IMR-90 (cell line): ENCODE measurements around the gene TBC1D22A. TPM values are rescaled to one million over a fixed set of nuclear protein-coding genes. Genes with fewer than 3 reads are reported as not detected.

ENCODE experiments used
- ATAC-seq: fragments of 200-7000 bp; cut with Tn5 transposase; 2 replicates; pipeline ENCODE4 v1.9.1; 2020; ENCODE audit warnings: low read depth, mild to moderate bottlenecking, moderate library complexity
- BruUV-seq: library from RNA; stranded (reverse); fragments of 400-500 nt; replicated peaks from 2 replicates; lab custom pipeline; 2021; lab: Mats Ljungman, UMichigan
- CTCF ChIA-PET: fragments of 300-600 bp; formaldehyde crosslinking; extraction: SDS; loops from one replicate; lab custom pipeline; 2021; ENCODE audit warnings: antibody characterized with exemption; lab: Yijun Ruan, JAX
- POLR2A ChIA-PET: fragments of 300-600 bp; sonication (Branson Sonifier 250); formaldehyde crosslinking; loops from one replicate; lab custom pipeline; 2022; ENCODE audit warnings: antibody characterized with exemption; ENCODE audit not compliant: unreplicated experiment; lab: Charles Lee
- DNase-seq: peaks from one replicate; pipeline ENCODE4 v3.0.0; 2013
- H2AFZ ChIP-seq: replicated peaks from 2 replicates; pipeline ENCODE3; 2013; ENCODE audit warnings: low read length, mild to moderate bottlenecking; ENCODE audit not compliant: poor library complexity
- H2AK5ac ChIP-seq: 2 replicates; pipeline ENCODE4 v1.6.1; 2013; ENCODE audit warnings: low read depth, low read length, inconsistent platforms
- H2AK9ac ChIP-seq: replicated peaks from 2 replicates; pipeline ENCODE3; 2013; ENCODE audit warnings: mild to moderate bottlenecking, low read depth, low read length, moderate library complexity; ENCODE audit not compliant: poor library complexity
- H2BK120ac ChIP-seq: 2 replicates; pipeline ENCODE4 v1.6.1; 2013; ENCODE audit warnings: low read depth, low read length, inconsistent platforms
- H2BK15ac ChIP-seq: 3 replicates; pipeline ENCODE4 v1.6.1; 2013; ENCODE audit warnings: low read depth, low read length, inconsistent platforms
- H2BK20ac ChIP-seq: 2 replicates; pipeline ENCODE4 v1.6.1; 2013; ENCODE audit warnings: low read depth, mild to moderate bottlenecking, inconsistent platforms, low read length, moderate library complexity
- H2BK5ac ChIP-seq: 2 replicates; pipeline ENCODE4 v1.6.1; 2013; ENCODE audit warnings: mild to moderate bottlenecking, low read depth, low read length, inconsistent platforms; ENCODE audit not compliant: poor library complexity, severe bottlenecking
- H3K14ac ChIP-seq: replicated peaks from 2 replicates; pipeline ENCODE4 v1.6.1; 2013; ENCODE audit warnings: low read depth, low read length, inconsistent platforms
- H3K18ac ChIP-seq: 2 replicates; pipeline ENCODE4 v1.6.1; 2013; ENCODE audit warnings: low read depth, low read length, control low read depth
- H3K23ac ChIP-seq: 2 replicates; pipeline ENCODE4 v1.6.1; 2013; ENCODE audit warnings: low read depth, low read length, inconsistent platforms
- H3K27ac ChIP-seq: 2 replicates; pipeline ENCODE4 v1.5.1; 2013; ENCODE audit warnings: mild to moderate bottlenecking, control low read depth, low read length; ENCODE audit not compliant: insufficient read depth
- H3K27me3 ChIP-seq: 2 replicates; pipeline ENCODE4 v1.6.1; 2013; ENCODE audit warnings: low read length; ENCODE audit not compliant: control insufficient read depth, insufficient read depth
- H3K36me3 ChIP-seq: 2 replicates; pipeline ENCODE4 v1.6.1; 2013; ENCODE audit warnings: low read length, mixed read lengths; ENCODE audit not compliant: control insufficient read depth, insufficient read depth
- H3K4ac ChIP-seq: 2 replicates; pipeline ENCODE4 v1.6.1; 2013; ENCODE audit warnings: low read depth, low read length, inconsistent platforms
- H3K4me1 ChIP-seq: 2 replicates; pipeline ENCODE4 v1.6.1; 2013; ENCODE audit warnings: low read length, mixed read lengths; ENCODE audit not compliant: control insufficient read depth, insufficient read depth
- H3K4me2 ChIP-seq: 2 replicates; pipeline ENCODE4 v1.6.1; 2013; ENCODE audit warnings: low read depth, mild to moderate bottlenecking, control low read depth, low read length, moderate library complexity
- H3K4me3 ChIP-seq: 2 replicates; pipeline ENCODE4 v1.5.1; 2013; ENCODE audit warnings: low read depth, mild to moderate bottlenecking, control low read depth, low read length, moderate library complexity; ENCODE audit not compliant: insufficient read depth
- H3K56ac ChIP-seq: 2 replicates; pipeline ENCODE4 v1.6.1; 2013; ENCODE audit warnings: low read length, inconsistent platforms; ENCODE audit not compliant: insufficient read depth; ENCODE audit errors: extremely low read depth
- H3K79me1 ChIP-seq, 2 experiments: 2 replicates each; pipeline ENCODE4 v1.6.1; 2013; ENCODE audit warnings: low read length in 2 of 2, inconsistent platforms in 1 of 2, low read depth in 1 of 2
- H3K9ac ChIP-seq: 2 replicates; pipeline ENCODE4 v1.6.1; 2013; ENCODE audit warnings: low read depth, low read length, control low read depth
- H3K9me1 ChIP-seq: 2 replicates; pipeline ENCODE4 v1.6.1; 2013; ENCODE audit warnings: low read length, inconsistent platforms; ENCODE audit not compliant: insufficient read depth
- H3K9me3 ChIP-seq: 2 replicates; pipeline ENCODE4 v1.6.1; 2013; ENCODE audit warnings: low read length; ENCODE audit not compliant: control insufficient read depth, insufficient read depth
- H4K20me1 ChIP-seq: 2 replicates; pipeline ENCODE4 v1.6.1; 2013; ENCODE audit warnings: low read length, inconsistent platforms; ENCODE audit not compliant: insufficient read depth
- H4K5ac ChIP-seq: 2 replicates; pipeline ENCODE4 v1.6.1; 2013; ENCODE audit warnings: mild to moderate bottlenecking, low read depth, low read length, control low read depth
- H4K8ac ChIP-seq, 2 experiments: 2 replicates each; pipeline ENCODE4 v1.6.1; 2013; ENCODE audit warnings: low read depth in 2 of 2, low read length in 2 of 2, control low read depth in 1 of 2, inconsistent platforms in 1 of 2
- H4K91ac ChIP-seq: 2 replicates; pipeline ENCODE4 v1.6.1; 2013; ENCODE audit warnings: low read depth, low read length, inconsistent platforms; ENCODE audit not compliant: insufficient read depth
- CHD1 ChIP-seq: IDR thresholded peaks from 2 replicates; pipeline ENCODE4 v1.6.1; 2012; ENCODE audit warnings: low read depth, low read length, improper control_type of control experiment
- FOS ChIP-seq: fragments of 150-350 bp; IDR thresholded peaks from 2 replicates; pipeline ENCODE4 v1.6.1; 2016; ENCODE audit warnings: low read depth, low read length
- MAFK ChIP-seq: IDR thresholded peaks from 2 replicates; pipeline ENCODE4 v1.6.1; 2012; ENCODE audit warnings: low read depth, low read length, improper control_type of control experiment
- MAZ ChIP-seq: IDR thresholded peaks from 2 replicates; pipeline ENCODE4 v1.6.1; 2012; ENCODE audit warnings: low read depth, mild to moderate bottlenecking, low read length, improper control_type of control experiment, moderate library complexity, borderline replicate concordance
- MXI1 ChIP-seq: IDR thresholded peaks from 2 replicates; pipeline ENCODE4 v1.6.1; 2012; ENCODE audit warnings: low read depth, mild to moderate bottlenecking, low read length, moderate library complexity, borderline replicate concordance
- NFE2L2 ChIP-seq: fragments of 150-350 bp; IDR thresholded peaks from 2 replicates; pipeline ENCODE4 v1.6.1; 2016; ENCODE audit warnings: low read depth, mild to moderate bottlenecking, low read length
- POLR2A ChIP-seq: IDR thresholded peaks from 2 replicates; pipeline ENCODE4 v1.6.1; 2012; ENCODE audit warnings: mild to moderate bottlenecking, low read depth, low read length
- RAD21 ChIP-seq: IDR thresholded peaks from 2 replicates; pipeline ENCODE4 v1.6.1; 2012; ENCODE audit warnings: low read length, improper control_type of control experiment
- RCOR1 ChIP-seq: IDR thresholded peaks from 2 replicates; pipeline ENCODE4 v1.6.1; 2012; ENCODE audit warnings: mild to moderate bottlenecking, low read length, improper control_type of control experiment; ENCODE audit not compliant: insufficient replicate concordance
- RFX5 ChIP-seq: IDR thresholded peaks from 2 replicates; pipeline ENCODE4 v1.8.0; 2012; ENCODE audit warnings: low read depth, mild to moderate bottlenecking, low read length, moderate library complexity
- SMC3 ChIP-seq: fragments of 150-350 bp; IDR thresholded peaks from 2 replicates; pipeline ENCODE4 v1.6.1; 2016; ENCODE audit warnings: low read depth, mild to moderate bottlenecking, antibody characterized with exemption, low read length, moderate library complexity
- USF2 ChIP-seq: fragments of 150-350 bp; IDR thresholded peaks from 2 replicates; pipeline ENCODE4 v1.6.1; 2017; ENCODE audit warnings: mild to moderate bottlenecking, antibody characterized with exemption, low read length, low read depth
- WGBS, 2 experiments: methylation state at CpG; one replicate each; pipeline versions ENCODE4 v1.1.5 to v1.1.7; 2013; ENCODE audit warnings: missing lambda C conversion rate in 2 of 2; ENCODE audit not compliant: insufficient read length in 1 of 2; ENCODE audit errors: extremely low coverage in 2 of 2; 5-methylcytosine and 5-hydroxymethylcytosine counted together
- dilution Hi-C: fragments of 300-500 bp; cut with HindIII; formaldehyde crosslinking; loops from one replicate; pipeline ENCODE4 v1.14.3; 2018; ENCODE audit warnings: low sequenced_read_pairs; ENCODE audit not compliant: unreplicated experiment
- in situ Hi-C: fragments of 300-500 bp; cut with MboI; formaldehyde crosslinking; loops from 3 replicates; pipeline ENCODE4 v1.14.3; 2019; ENCODE audit warnings: low sequenced_read_pairs, inconsistent platforms, mixed read lengths
- intact Hi-C: fragments of 100-400 bp; cut with micrococcal nuclease; formaldehyde crosslinking; loops from 2 replicates; pipeline ENCODE4 v1.10.0; 2022
- polyA plus RNA-seq, 3 experiments: library from polyadenylated mRNA; depleted of rRNA; stranded (reverse); fragments of >200 nt; gene quantifications; 2 replicates each; pipeline ENCODE4 v1.2.3, GENCODE V29; 2012; ENCODE audit warnings: low replicate concordance in 1 of 3
- total RNA-seq: library from RNA; depleted of rRNA; stranded (reverse); fragments of >200 nt; gene quantifications from 2 replicates; pipeline ENCODE4 v1.2.3, GENCODE V29; 2012
- TF ChIP-seq, protein P1 (sequence below): fragments of 150-350 bp; IDR thresholded peaks from 2 replicates; pipeline ENCODE4 v1.6.1; 2016; ENCODE audit warnings: low read depth, mild to moderate bottlenecking, low read length, moderate library complexity, borderline replicate concordance

The TBC1D22A gene
- total and polyA plus RNA-seq, 2 of the 4 experiments (the other 2 are of a cell fraction), result 9.0 to 16.7 TPM

- Histone ChIP-seq H2AFZ (no peak overlapping the region), H3K23ac (no peak overlapping the region), H4K20me1 (no peaks in the 10 kb centered on the region), H3K9me3 (no peaks in the 10 kb centered on the region), H4K91ac (no peak overlapping the region), H3K36me3 (no peaks in the 10 kb centered on the region), H3K14ac (no peak overlapping the region), H3K56ac (no peak overlapping the region), H3K4me3 (no peak overlapping the region), H2AK5ac (no peak overlapping the region), H4K8ac (no peak overlapping the region), H3K9me1 (no peaks in the 10 kb centered on the region), H3K4ac (no peak overlapping the region), H2BK5ac (no peak overlapping the region), H3K79me1 (no peaks in the 10 kb centered on the region), H3K27ac (no peak overlapping the region), H2AK9ac (no peak overlapping the region), H2BK15ac (no peak overlapping the region), H2BK120ac (no peak overlapping the region), H4K5ac (no peak overlapping the region), H3K4me1 (no peaks in the 10 kb centered on the region), H3K18ac (no peak overlapping the region), H2BK20ac (no peak overlapping the region), H3K27me3 (no peaks in the 10 kb centered on the region), H3K4me2 (no peak overlapping the region), H3K9ac (no peak overlapping the region)
- ChIA-PET POLR2A (no interaction called here), CTCF (no interaction called here)
- in situ Hi-C loops, result no loop called here
- ATAC-seq (no peak), DNase-seq (no peak)
- intact Hi-C loops, result no loop called here
- TF ChIP-seq RCOR1 (no peak), RAD21 (no peak), MAFK (no peak), USF2 (no peak), MAZ (no peak), POLR2A (no peak), RFX5 (no peak), CHD1 (no peak), FOS (no peak), NFE2L2 (no peak), MXI1 (no peak), SMC3 (no peak)
- TF ChIP-seq, protein P1, sequence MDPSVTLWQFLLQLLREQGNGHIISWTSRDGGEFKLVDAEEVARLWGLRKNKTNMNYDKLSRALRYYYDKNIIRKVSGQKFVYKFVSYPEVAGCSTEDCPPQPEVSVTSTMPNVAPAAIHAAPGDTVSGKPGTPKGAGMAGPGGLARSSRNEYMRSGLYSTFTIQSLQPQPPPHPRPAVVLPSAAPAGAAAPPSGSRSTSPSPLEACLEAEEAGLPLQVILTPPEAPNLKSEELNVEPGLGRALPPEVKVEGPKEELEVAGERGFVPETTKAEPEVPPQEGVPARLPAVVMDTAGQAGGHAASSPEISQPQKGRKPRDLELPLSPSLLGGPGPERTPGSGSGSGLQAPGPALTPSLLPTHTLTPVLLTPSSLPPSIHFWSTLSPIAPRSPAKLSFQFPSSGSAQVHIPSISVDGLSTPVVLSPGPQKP, result no peak
- WGBS, 2 experiments, result 100% methylated on average over 1 of the region's 11 CpGs; no CpG with 5 or more reads in 1 of the 2 experiments
- BruUV-seq, result no TSS peak
- dilution Hi-C loops, result no loop called here
Measured at GRCh38 chr22:47146391-47146790, 383.9 kb downstream of the TBC1D22A start.
